Renal cortex interstitium (tissue), 11 donors: ENCODE results near the gene BLOC1S4. TPM values are rescaled to one million over a fixed set of nuclear protein-coding genes. Genes with fewer than 3 reads are reported as not detected.
"Not testable (repeated sequence)": the region's sequence is repeated elsewhere in the genome, so short reads cannot be mapped to it uniquely, and the experiment has no call there.

Experiments used
- DNase-seq, 11 donors: peaks; one replicate each; pipeline ENCODE4 v3.0.0-alpha.2; 2013; ENCODE audit warnings: low read depth in 9 of 11, low spot score in 4 of 11; ENCODE audit errors: extremely low read depth in 1 of 11
- polyA plus RNA-seq, 3 donors: library from polyadenylated mRNA; unstranded; fragments of 120-200 nt; gene quantifications; one replicate each; pipeline ENCODE4 v1.2.1, GENCODE V29; 2013; ENCODE audit not compliant: insufficient read length in 3 of 3

Gene BLOC1S4
- polyA plus RNA-seq, 3 donors = 11.6 to 13.7 (median 11.7) TPM

DNA sequence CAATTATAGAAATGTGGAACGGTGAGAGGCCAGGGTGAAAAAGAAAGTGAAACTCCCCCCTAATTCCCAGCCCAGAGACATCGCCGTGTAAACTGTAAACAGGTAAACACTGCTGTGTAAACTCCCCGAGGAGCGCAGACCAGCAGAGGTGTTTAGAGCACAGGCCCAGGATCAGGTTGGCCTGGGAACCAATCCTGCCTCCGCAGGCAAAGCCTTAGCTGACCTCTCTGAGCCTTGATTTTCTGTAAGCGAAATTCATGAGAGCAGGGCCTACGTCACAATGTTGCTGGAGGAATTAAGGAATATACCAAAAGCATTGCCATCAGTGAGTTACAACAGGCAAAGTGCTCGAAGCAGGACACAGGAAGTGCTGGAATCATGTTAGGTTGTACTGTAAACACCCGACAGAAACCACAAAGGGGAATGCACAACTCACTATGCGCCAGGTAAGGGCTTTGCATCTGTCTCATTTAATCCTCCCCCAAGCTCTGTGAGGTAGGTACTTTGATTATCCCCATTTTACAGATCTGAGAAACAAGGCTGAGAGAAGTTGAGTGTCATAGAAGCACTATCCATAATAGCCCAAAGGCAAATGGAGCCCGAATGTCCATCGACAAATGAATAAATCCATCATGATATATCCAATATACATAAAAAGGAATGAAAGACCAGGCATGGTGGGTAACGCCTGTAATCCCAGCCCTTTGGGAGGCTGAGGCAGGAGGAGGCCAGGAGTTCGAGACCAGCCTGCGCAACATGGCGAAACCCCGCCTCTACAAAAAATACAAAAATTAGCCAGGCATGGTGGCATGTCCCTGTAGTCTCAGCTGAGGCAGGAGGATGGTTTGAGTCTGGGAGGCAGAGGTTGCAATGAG is 35.9 kb downstream of the BLOC1S4 start:
- no peak for DNase-seq

DNA sequence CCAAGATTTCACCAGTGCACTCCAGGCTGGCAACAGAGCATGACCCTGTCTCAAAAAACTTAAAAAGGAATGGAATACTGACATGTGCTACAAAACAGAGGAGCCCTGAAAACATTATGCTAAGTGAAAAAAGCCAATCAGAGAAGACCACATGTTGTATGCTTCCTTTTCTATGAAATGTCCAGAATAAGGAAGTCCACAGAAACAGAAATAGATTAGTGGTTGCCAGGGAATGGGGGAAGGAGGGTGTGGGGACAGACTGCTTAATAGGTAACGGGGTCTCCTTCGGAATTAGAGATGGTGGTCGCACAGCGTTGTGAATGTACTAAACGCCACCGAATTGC is 36.5 kb downstream of the BLOC1S4 start:
- no peak for DNase-seq

DNA sequence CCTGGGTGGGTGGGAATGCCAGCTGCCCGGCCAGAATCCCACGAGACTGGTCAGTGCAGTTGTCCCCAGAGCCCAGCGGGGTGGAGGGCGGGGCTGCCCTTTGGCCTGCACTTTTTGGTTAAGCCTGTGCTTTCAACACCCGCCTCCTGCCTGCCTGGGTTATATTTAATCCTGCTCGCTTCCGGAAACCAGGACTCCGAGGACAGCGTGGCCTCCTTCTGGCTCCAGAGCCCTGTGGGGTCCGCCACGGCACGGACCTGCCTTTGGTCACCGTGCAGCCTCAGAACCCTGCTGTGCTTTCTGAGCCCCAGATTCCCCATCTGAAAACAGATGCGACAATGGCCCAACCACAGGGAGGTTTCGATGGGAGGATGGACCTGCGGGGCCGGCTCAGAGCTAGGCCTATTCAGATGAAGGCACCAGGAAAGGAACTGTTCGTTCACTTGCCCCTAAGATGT is 37.2 kb downstream of the BLOC1S4 start:
- no peak for DNase-seq

DNA sequence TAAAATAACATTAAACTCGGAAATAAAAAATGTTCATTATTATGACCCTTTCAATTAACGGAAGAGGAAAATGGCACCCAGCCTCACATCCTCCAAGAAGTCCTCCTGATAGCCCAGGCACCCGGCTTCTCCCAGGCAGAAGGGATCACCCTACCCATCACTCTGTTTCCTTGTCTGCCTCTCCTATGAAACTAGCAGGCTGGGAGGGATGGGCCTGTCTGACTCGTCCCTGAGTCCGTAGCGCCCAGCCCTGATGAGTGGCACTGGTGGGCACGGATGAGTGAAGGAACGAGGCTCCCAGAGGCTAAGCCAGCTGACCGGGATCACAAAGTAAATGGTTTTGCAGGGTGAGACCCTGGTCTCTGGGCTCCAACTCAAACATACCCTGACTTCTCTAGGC is 37.9 kb downstream of the BLOC1S4 start:
- DNase-seq = no peak

DNA sequence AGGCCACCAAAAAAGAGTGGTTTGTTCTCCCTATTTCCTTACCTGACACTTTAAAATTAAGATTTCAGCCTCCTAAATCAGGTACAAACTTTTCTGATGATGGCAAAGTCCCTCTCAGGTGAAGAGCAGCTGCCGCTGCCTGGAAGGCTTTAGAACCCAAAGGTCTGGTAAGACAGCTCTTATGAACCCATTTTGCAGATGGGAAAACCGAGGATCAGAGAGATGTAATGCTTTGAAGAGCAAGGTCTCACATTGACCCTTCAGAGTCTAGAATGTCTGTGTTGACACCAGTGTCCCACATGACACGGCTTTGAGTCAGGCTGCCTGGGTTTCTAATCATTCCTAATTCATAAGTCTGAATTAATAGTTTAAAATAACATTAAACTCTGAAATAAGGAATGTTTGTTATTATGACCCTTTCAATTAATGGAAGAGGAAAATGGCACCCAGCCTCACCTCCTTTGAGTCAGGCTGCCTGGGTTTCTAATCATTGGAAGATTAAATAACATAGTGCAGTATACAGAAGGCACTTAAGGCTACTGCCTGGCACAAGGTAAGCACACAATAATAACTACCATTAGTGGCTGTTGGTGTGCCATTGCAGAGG is 38.6 kb downstream of the BLOC1S4 start:
- no peak for DNase-seq

DNA sequence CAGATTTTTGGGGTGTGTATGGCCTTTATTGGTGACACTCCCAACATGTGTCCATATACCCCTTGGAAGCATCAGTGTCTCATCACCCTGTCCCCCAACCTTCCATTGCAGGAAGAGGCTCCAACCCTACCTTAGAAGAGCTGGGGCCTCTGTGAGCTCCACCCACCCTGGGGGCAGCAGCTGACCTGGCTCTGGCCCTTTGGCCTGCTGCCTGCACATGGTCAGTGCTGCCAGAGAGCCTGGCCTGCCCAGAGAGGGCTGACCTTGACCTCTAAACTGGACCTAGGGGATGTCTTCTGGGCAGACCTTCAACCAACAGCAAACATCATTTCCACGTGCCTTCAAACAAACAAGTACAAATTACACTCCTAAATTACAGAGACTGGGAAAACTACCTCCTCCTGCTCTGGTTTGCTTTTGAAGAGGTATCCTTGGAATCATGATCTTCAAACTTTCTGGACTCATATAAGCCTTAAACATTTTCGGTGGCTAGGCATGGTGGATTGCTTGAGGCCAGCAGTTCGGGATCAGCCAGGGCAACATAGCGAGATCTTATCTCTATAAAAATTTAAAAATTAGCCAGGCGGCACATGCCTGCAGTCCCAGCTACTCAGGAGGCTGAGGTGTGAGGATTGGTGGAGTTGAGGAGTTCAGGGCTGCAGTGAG is 39.2 kb downstream of the BLOC1S4 start:
- no peak for DNase-seq

DNA sequence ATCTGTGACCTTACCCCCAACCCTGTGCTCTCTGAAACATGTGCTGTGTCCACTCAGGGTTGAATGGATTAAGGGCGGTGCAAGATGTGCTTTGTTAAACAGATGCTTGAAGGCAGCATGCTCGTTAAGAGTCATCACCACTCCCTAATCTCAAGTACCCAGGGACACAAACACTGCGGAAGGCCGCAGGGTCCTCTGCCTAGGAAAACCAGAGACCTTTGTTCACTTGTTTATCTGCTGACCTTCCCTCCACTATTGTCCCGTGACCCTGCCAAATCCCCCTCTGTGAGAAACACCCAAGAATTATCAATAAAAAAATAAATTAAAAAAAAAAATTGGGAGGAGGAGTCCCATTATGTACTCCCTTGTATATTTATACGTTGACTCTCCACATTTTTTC is 40.4 kb downstream of the BLOC1S4 start:
- not testable (repeated sequence) for DNase-seq

DNA sequence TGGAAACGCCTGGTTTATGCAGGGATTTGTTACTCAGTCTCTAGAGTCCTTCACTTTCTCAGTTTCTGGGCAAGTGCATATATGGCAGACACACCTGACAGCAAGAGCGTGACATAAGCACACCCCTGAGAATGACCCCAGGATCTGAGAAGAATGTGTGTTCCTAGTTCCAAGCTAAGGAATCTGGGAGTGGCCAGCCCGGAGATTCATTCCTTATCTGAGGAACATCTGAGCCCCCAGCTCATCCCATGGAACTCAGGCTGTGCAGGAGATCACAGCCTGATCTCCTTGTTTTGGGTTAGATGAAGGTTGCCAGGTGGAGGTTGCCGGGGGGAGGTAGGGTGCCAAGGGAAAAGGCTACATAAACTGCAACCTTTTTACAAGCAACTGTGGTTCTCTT is 42.8 kb downstream of the BLOC1S4 start:
- no peak for DNase-seq

DNA sequence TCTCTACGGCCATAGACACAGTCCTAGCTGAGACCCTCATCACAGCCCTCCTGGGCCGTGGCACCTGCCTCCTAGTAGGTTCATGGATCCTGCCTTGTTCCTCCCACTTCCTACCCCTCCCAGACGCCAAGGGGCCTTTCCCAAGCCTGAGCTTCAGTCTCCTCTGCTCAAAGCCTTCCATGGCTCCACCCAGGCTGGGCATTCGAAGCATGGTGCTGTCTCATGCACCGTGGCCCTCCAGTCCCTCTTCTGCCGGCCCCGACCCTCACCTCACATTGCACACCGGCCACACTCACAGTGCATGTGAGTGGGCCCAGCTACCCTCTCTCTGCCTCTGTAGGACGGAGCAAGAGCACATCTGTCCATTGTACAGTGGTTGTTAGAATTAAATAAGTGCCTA is 44.9 kb downstream of the BLOC1S4 start:
- no peak for DNase-seq

DNA sequence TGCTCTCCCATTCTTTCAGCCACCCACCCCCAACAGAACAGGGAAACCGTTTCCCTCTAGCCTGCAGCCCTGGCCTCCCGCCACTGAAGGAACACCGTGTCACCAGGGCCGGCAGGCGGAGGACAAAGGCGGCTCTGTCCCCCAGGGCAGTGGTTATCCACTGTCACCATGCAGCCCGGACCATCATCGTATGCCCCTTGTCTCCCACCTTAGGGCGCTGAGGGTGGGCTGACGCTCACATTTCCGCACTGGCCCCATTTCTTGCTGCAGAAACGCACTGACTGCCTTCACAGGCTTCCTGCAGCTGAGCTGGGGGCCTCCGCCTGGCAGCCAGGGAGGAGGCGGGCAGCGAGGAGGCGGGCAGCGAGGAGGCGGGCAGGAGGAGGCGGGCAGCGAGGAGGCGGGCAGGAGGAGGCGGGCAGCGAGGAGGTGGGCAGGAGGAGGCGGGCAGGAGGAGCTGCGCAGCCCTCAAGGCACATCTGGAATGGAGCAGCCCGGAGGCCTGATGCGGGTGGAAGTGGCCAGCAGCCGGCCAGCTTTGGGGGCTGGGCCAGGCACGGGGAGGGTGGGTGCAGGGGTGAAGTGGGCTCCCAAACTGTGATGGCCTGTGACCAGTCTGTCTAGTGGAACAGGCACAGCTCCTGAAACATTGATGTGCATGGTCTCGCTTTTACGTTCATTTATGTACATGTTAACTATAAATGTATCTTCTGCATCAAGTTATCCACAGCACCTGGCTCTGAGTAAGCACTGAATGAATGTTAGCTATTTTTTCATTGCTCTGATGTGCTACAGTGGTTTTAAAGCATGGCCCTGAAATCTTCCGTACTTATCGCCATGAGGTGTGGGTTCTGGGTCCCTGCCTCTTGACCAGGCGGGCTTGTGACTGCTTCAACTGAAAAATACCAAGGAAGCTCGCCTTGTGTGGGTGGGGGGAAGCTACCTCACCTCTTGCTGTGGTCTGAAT is 46.0 kb downstream of the BLOC1S4 start:
- DNase-seq = no peak

DNA sequence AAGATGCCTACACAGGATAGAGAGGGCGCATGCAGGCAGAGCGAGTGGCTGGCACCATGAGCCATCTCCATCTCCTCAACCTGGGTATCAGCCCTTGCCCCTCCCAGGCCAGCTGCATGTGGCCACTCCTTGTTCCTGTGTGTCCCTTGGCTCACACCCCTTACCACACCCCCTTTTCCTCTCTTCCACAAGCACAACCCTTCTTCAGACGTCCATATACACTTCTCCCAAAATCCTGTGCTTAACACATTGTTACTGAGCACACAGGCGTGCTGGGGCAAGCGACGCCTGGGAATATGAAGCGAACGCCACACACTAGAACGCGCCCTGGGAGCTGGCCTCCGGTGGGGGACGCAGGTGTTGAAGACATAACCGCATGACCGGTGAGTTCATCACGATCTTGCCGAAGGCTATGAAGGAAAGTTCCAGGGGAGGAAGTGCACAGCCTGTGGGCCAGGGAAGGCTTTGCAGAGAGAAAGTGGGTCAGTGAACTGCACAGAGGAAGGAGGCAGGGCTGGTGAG is 47.4 kb downstream of the BLOC1S4 start:
- DNase-seq = no peak

DNA sequence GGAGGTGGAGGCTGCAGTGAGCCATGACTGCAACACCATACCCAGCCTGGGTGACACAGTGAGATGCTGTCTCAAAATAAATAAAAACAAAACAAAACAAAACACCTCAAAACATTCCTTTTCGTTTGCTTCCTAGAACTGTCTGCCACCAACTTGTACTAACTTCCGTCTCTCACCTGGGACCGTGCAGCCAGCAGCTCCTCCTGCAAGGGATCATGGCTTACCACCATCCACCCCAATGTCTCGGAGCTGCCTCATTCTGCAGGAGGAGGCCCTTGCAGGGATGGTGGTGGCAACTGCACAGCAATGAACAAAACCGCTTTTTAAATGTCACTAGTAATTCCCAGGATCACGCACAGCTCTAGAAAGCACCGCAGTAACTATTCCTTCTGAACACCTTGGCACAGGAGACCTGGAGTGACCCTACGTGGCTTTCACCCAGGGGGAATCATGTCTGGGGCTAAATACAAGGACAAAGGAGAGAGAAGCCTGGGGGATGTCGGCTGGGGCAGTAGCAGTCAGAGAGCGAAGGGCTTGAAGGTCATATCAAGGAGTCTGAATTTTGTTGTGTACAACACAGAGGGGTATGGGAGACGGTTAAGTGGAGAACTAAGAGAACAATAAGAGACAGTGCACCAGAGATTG is 49.1 kb downstream of the BLOC1S4 start:
- no peak for DNase-seq

DNA sequence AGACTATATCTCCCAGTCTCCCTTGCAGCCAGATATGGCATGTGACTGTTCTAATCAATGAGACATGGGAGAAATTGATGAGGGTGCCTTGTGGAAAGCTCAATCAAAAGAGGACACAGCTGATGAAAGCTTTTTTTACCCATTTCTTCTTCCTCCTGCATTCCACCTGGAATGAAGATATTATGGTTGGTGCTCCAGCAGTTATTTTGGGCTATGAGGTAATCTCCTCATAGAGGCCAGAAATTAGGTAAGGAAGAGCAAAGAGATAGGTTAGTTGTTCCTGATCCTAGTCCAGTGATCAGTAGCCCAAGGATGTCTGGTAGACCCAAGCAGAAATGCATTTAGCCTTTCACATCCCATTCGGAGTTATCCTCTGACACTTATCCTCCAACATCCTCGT is 49.7 kb downstream of the BLOC1S4 start:
- DNase-seq = no peak

Other genes with a start within 250 kb of the BLOC1S4 start
- under 1 TPM; 0.17 to 0.65 (median 0.35) TPM for gene PPP2R2C, start 243.6 kb upstream of the BLOC1S4 start, polyA plus RNA-seq
- gene MAN2B2, start 141.0 kb upstream of the BLOC1S4 start, polyA plus RNA-seq = 10 to 100 TPM; 14.1 to 18.5 (median 17.8) TPM
- 100 to 1,000 TPM; 389 to 459 (median 458) TPM for gene MRFAP1, start 75.5 kb upstream of the BLOC1S4 start, polyA plus RNA-seq
- 10 to 100 TPM in 1 of 3 donors, 1 to 10 TPM in 2; 5.4 to 11.8 (median 7.3) TPM for gene S100P, start 22.3 kb upstream of the BLOC1S4 start, polyA plus RNA-seq
- 100 to 1,000 TPM; 108 to 141 (median 133) TPM for gene MRFAP1L1, start 6.3 kb upstream of the BLOC1S4 start, polyA plus RNA-seq
- gene KIAA0232, start 66.6 kb downstream of the BLOC1S4 start, polyA plus RNA-seq = 10 to 100 TPM; 36.3 to 43.7 (median 39.9) TPM
- gene TBC1D14, start 193.7 kb downstream of the BLOC1S4 start, polyA plus RNA-seq = 10 to 100 TPM; 61.2 to 66.4 (median 61.8) TPM